ENCODE results near the gene EMC9. TPM values are rescaled to one million over a fixed set of nuclear protein-coding genes. Genes with fewer than 3 reads are reported as not detected.

Gene EMC9
- total RNA-seq, 1 donor from 2014 or later, result 3.4 TPM

DNA sequence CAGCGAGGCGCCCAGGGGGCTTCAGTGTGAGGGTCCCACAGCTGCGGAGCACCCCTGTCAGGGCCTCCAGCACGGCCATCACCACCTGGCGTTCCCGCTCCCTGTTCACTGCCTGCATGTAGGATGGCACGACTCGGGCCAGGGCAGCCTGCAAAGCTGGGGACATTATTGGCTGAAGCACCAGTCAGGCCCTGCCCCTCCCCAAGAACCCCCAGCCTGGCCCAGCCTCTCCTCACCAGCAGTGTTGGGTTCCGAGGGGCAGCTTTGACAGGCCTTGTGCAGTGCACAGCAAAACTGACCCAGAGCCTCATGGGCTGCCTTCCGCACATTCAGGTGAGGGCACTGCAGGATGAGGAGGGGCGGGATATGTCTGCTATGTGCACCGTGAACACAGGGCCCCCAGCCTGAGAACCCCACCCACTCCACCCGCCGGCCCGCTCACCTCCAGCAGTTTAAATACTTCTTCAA lies 41.7 kb upstream of the EMC9 start:
- intact Hi-C loops (cut with DNase I), result no loop called here
- Histone ChIP-seq H3K27ac (no peak overlapping the region), H3K4me3 (no peak overlapping the region), H3K4me1 (peaks cover 0 to 7% of the 10 kb centered on the region in 2 donors), H3K27me3 (no peaks in the 10 kb centered on the region), H3K36me3 (peaks cover 42 to 76% of the 10 kb centered on the region in 2 donors), H3K9me3 (no peaks in the 10 kb centered on the region)
- DNase-seq (ENCODE audit: low spot score in 2 of 2), result no peak
- TF ChIP-seq, protein P1, sequence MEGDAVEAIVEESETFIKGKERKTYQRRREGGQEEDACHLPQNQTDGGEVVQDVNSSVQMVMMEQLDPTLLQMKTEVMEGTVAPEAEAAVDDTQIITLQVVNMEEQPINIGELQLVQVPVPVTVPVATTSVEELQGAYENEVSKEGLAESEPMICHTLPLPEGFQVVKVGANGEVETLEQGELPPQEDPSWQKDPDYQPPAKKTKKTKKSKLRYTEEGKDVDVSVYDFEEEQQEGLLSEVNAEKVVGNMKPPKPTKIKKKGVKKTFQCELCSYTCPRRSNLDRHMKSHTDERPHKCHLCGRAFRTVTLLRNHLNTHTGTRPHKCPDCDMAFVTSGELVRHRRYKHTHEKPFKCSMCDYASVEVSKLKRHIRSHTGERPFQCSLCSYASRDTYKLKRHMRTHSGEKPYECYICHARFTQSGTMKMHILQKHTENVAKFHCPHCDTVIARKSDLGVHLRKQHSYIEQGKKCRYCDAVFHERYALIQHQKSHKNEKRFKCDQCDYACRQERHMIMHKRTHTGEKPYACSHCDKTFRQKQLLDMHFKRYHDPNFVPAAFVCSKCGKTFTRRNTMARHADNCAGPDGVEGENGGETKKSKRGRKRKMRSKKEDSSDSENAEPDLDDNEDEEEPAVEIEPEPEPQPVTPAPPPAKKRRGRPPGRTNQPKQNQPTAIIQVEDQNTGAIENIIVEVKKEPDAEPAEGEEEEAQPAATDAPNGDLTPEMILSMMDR (IDR thresholded peaks at IDR 0.05), result no peak

DNA sequence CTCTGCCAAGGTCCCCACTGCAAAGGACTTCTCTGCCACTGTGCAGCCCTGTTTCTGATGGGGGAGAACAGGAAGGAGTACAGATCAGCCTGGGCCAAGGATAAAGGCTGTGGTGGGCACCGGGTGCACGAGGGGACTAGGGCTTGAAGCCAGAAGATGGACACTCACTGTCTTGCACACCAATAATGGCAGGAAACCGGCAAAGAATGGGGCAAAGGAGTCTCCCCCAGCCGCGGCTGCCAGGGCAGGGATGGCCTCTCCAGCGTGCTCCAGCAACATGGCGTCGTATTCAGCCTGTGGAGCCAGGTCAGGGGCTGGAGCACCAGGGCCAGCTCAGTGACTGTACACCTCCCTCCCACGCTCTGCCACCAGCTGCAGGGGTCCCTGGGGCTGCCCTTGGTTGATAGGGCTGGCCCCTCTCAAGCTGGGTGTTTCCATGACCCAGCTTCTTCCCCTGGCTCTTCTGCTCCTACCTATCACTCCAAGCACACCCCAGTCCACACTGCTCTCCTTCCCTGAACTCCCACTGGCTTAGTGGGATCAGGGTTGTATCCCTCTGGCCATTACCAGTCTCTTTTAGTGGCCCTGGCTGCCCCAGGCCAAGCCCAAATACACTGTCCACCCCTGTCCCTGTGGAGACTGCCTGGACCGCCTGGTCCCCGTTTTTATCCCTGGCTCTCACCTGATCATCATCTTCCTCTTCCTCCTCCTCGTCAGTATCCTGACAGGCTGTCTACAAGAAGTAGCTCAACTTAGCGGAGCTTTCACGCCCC lies 40.9 kb upstream of the EMC9 start:
- H3K36me3 ChIP-seq, result peaks cover 46 to 84% of the 10 kb centered on the region in 2 donors
- no peaks in the 10 kb centered on the region for H3K4me1 ChIP-seq
- intact Hi-C loops (cut with DNase I), result no loop called here
- H3K9me3 ChIP-seq, result no peaks in the 10 kb centered on the region
- no peak overlapping the region for H3K4me3 ChIP-seq
- H3K27ac ChIP-seq, result no peak overlapping the region
- TF ChIP-seq, protein P1 (IDR thresholded peaks at IDR 0.05), result no peak
- DNase-seq (ENCODE audit: low spot score in 2 of 2), result no peak
- no peaks in the 10 kb centered on the region for H3K27me3 ChIP-seq

DNA sequence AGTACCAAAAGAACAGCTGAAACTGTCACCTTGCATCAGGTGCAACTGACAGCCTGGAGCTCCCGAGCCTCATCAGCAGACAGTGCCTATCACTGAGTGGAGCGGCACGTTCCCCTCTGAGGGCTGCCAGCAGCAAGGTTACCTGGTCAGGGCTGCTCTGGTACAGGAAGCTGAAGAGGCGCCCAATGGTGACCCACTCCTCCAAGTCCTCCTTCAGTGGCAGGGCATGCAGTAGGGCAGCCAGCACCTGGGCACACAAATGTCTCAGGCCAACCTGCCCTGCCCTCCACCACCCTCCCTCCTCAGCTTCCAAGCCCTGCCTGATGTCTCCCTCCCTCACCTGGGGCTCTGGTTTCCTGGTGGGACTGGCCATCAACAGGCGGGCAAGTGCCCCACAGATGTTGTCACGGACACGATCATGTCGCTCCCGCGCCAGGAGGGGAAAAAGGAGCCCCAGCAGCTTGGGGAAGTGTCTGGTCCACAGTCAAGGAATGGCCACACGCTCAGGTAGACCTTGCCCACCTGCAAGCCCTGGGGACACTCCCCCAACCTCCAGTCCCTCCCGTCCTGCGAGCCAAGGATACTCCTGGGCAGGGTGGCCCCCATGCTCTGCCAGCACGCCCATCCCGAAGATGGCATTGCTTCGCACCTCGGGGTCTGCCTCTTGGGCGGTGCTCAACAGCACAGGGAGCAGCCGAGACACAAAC lies 40.1 kb upstream of the EMC9 start:
- Histone ChIP-seq H3K4me1 (no peaks in the 10 kb centered on the region), H3K4me3 (no peak overlapping the region), H3K27ac (no peak overlapping the region), H3K27me3 (no peaks in the 10 kb centered on the region), H3K9me3 (no peaks in the 10 kb centered on the region), H3K36me3 (peaks cover 46 to 89% of the 10 kb centered on the region in 2 donors)
- intact Hi-C loops (cut with DNase I), result no loop called here
- no peak for DNase-seq (ENCODE audit: low spot score in 2 of 2)
- TF ChIP-seq, protein P1 (IDR thresholded peaks at IDR 0.05), result no peak

DNA sequence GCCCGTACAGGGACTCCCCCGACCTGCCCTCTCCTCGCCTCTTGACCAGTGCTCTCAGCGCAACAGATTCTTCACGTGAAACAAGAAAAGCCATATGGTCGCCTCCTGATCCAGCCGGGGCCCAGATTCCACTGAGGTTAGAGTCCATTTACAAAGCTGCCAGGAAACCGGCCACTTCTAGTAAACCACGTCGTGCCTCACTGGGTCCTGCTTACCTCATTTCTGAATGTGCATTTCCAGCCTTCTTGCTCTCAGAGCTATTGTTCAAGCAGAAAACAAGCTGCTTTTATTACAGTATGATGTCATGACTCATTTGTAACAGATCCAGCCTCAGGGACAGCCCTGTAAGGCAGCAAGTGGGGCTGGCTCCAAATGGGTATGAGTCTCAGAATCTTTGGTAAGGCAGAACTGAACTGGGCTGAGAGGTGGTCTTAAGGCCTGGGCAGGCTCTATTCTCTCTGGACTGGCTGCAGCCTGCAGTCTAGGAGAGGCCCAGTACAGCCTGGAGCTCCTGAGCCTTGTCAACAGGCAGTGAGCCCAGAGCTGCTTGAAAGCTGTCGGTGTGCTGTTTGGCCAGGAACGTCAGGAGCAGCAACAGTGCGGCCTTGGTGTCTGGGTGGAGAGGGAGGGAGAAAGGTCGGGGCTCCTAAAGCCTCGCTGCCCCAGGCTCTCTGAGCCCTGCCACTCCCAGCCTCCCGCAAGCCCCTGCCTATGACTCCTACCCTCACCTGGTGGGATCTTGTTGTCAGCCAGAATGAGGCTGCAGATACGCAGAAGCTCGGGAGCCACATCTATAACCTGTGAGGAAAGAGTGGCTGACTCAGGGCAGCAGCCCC lies 38.8 kb upstream of the EMC9 start:
- Histone ChIP-seq H3K4me3 (no peak overlapping the region), H3K9me3 (no peaks in the 10 kb centered on the region), H3K27ac (peak overlapping the region; percentile 58 to 63), H3K4me1 (no peaks in the 10 kb centered on the region), H3K27me3 (no peaks in the 10 kb centered on the region), H3K36me3 (peaks cover 41 to 76% of the 10 kb centered on the region in 2 donors)
- TF ChIP-seq, protein P1 (IDR thresholded peaks at IDR 0.05), result no peak
- DNase-seq (ENCODE audit: low spot score in 2 of 2), result no peak
- intact Hi-C loops (cut with DNase I), result no loop called here

DNA sequence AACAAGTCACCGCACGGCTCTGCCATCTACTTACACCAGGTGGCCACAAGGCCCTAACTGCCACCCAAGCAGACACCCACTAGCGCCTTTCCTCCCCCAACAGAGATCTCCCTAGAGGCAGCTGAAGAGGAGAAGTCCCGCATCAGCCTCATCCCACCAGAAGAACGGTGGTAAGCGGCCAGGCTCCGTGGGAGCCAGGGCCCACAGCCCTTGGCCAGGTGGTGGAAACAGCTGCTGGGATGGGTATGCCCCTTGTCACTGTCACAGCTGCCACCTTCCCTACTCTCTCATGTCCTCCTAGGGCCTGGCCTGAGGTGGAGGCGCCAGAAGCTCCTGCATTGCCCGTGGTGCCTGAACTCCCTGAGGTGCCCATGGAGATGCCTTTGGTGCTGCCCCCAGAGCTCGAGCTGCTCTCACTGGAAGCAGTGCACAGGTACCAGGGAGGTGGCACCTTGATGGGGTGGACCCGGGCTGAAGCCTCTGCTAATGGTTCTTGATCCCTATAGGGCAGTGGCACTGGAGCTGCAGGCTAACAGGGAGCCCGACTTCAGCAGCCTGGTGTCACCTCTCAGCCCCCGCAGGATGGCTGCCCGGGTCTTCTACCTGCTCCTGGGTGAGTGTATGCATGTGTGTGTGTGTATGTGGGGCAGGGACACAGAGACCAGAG lies 38.0 kb upstream of the EMC9 start:
- intact Hi-C loops (cut with DNase I), result no loop called here
- no peak for DNase-seq (ENCODE audit: low spot score in 2 of 2)
- H3K4me3 ChIP-seq, result no peak overlapping the region
- TF ChIP-seq, protein P1 (IDR thresholded peaks at IDR 0.05), result no peak
- no peaks in the 10 kb centered on the region for H3K9me3 ChIP-seq
- no peaks in the 10 kb centered on the region for H3K27me3 ChIP-seq
- H3K27ac ChIP-seq, result peak overlapping the region; percentile 58 to 63
- H3K4me1 ChIP-seq, result no peaks in the 10 kb centered on the region
- peaks cover 40 to 68% of the 10 kb centered on the region in 2 donors for H3K36me3 ChIP-seq

Data from ascending aorta (tissue), 2 donors.